PC-3 (cell line): ENCODE results near the gene SPTBN2. TPM values are rescaled to one million over a fixed set of nuclear protein-coding genes. Genes with fewer than 3 reads are reported as not detected.

Experiments used
- ATAC-seq: fragments of 200-7000 bp; cut with Tn5 transposase; 2 replicates; pipeline ENCODE4 v1.9.1; 2020; ENCODE audit warnings: mild to moderate bottlenecking, moderate library complexity
- BruUV-seq: library from RNA; stranded (reverse); fragments of 400-500 nt; replicated peaks from 2 replicates; lab custom pipeline; 2021; lab: Mats Ljungman, UMichigan
- CTCF ChIA-PET: fragments of 300-600 bp; sonication (Branson Sonifier 250); formaldehyde crosslinking; loops from one replicate; lab custom pipeline; 2022; ENCODE audit warnings: antibody characterized with exemption; lab: Charles Lee
- POLR2A ChIA-PET: fragments of 300-600 bp; sonication (Branson Sonifier 250); formaldehyde crosslinking; loops from one replicate; lab custom pipeline; 2022; ENCODE audit warnings: antibody characterized with exemption; ENCODE audit not compliant: unreplicated experiment; lab: Charles Lee
- DNase-seq: peaks from one replicate; pipeline ENCODE4 v3.0.0-alpha.2; 2015
- H2AFZ ChIP-seq: fragments of 300-600 bp; sonication (generic); 2 replicates; pipeline ENCODE4 v1.6.0; 2016; ENCODE audit warnings: antibody characterized with exemption, low read length
- H3F3A ChIP-seq: fragments of 300-600 bp; sonication (generic); one replicate; pipeline ENCODE4 v1.6.0; 2017; ENCODE audit warnings: antibody characterized with exemption, low read length, control low read depth, mild to moderate bottlenecking; ENCODE audit not compliant: unreplicated experiment
- H3K27ac ChIP-seq: fragments of 300-600 bp; sonication (generic); 2 replicates; pipeline ENCODE4 v1.5.1; 2016; ENCODE audit warnings: mild to moderate bottlenecking, low read length
- H3K27me3 ChIP-seq: fragments of 300-600 bp; sonication (generic); 2 replicates; pipeline ENCODE4 v1.6.1; 2016; ENCODE audit warnings: low read length, mixed read lengths
- H3K36me3 ChIP-seq: fragments of 300-600 bp; sonication (generic); 2 replicates; pipeline ENCODE4 v1.6.1; 2016; ENCODE audit warnings: low read depth, mixed run types, low read length, mixed read lengths
- H3K4me1 ChIP-seq: fragments of 300-600 bp; sonication (generic); 2 replicates; pipeline ENCODE4 v1.5.1; 2016; ENCODE audit warnings: low read length; ENCODE audit not compliant: insufficient read depth
- H3K4me2 ChIP-seq: fragments of 300-600 bp; sonication (generic); 2 replicates; pipeline ENCODE4 v1.6.0; 2016; ENCODE audit warnings: low read length
- H3K4me3 ChIP-seq: fragments of 300-600 bp; sonication (generic); 2 replicates; pipeline ENCODE4 v1.5.1; 2016; ENCODE audit warnings: mild to moderate bottlenecking, low read length, mixed read lengths
- H3K79me2 ChIP-seq: fragments of 300-600 bp; sonication (generic); 2 replicates; pipeline ENCODE4 v1.6.1; 2017; ENCODE audit warnings: low read length, mixed read lengths
- H3K9ac ChIP-seq: fragments of 300-600 bp; sonication (generic); 2 replicates; pipeline ENCODE4 v1.6.0; 2016; ENCODE audit warnings: mild to moderate bottlenecking, low read length
- H3K9me2 ChIP-seq: fragments of 300-600 bp; sonication (generic); replicated peaks from 2 replicates; pipeline ENCODE4 v1.6.1; 2016; ENCODE audit warnings: mixed run types, low read length, mixed read lengths
- H3K9me3 ChIP-seq: fragments of 300-600 bp; sonication (generic); 2 replicates; pipeline ENCODE4 v1.6.1; 2016; ENCODE audit warnings: low read length, mixed read lengths
- H4K20me1 ChIP-seq: fragments of 300-600 bp; sonication (generic); 2 replicates; pipeline ENCODE4 v1.6.1; 2016; ENCODE audit warnings: low read length, mixed read lengths
- CTCF ChIP-seq: fragments of 300-600 bp; sonication (generic); conservative IDR thresholded peaks from 2 replicates; pipeline ENCODE4 v1.5.1; 2017; ENCODE audit warnings: antibody characterized with exemption, low read depth, mild to moderate bottlenecking, low read length
- EZH2 ChIP-seq: fragments of 300-600 bp; sonication (generic); IDR thresholded peaks from one replicate; pipeline ENCODE4 v1.6.1; 2017; ENCODE audit warnings: antibody characterized with exemption, mild to moderate bottlenecking, low read length; ENCODE audit not compliant: unreplicated experiment
- EZH2phosphoT487 ChIP-seq: fragments of 300-600 bp; sonication (generic); IDR thresholded peaks from 2 replicates; pipeline ENCODE4 v1.6.1; 2018; ENCODE audit warnings: mild to moderate bottlenecking, antibody characterized with exemption, low read length, borderline replicate concordance
- intact Hi-C: fragments of 100-400 bp; cut with micrococcal nuclease; formaldehyde crosslinking; loops from 2 replicates; pipeline ENCODE4 v1.9.0; 2023
- total RNA-seq: library from RNA; depleted of rRNA; stranded (reverse); fragments of >200 nt; gene quantifications from 2 replicates; pipeline ENCODE4 v1.2.3, GENCODE V29; 2014

Gene SPTBN2
- total RNA-seq, 1 experiment from 2014 or later = 74.9 TPM

- Histone ChIP-seq H3K4me1 (no peaks in the 10 kb centered on the region), H3K27me3 (no peaks in the 10 kb centered on the region), H4K20me1 (no peaks in the 10 kb centered on the region), H3F3A (no peaks in the 10 kb centered on the region), H2AFZ (no peak overlapping the region), H3K9me3 (no peaks in the 10 kb centered on the region), H3K27ac (no peak overlapping the region), H3K4me3 (no peak overlapping the region), H3K36me3 (peaks cover 27% of the 10 kb centered on the region), H3K9ac (no peak overlapping the region), H3K79me2 (no peaks in the 10 kb centered on the region), H3K9me2 (no peaks in the 10 kb centered on the region), H3K4me2 (no peak overlapping the region)
- ATAC-seq (no peak), DNase-seq (no peak)
- TF ChIP-seq CTCF = no peak
- no peak for TF ChIP-seq EZH2
- no peak for TF ChIP-seq EZH2phosphoT487
- POLR2A ChIA-PET = no interaction called here
- no TSS peak for BruUV-seq
- intact Hi-C loops = no loop called here
- CTCF ChIA-PET = no interaction called here
Measured at GRCh38 chr11:66688561-66689534, 40.2 kb downstream of the SPTBN2 start.

- Histone ChIP-seq H3K4me1 (no peaks in the 10 kb centered on the region), H3K27ac (no peak overlapping the region), H3K4me2 (no peak overlapping the region), H3K9me3 (no peaks in the 10 kb centered on the region), H3K27me3 (no peaks in the 10 kb centered on the region), H3K4me3 (no peak overlapping the region), H3K9ac (no peak overlapping the region), H4K20me1 (no peaks in the 10 kb centered on the region), H3F3A (no peaks in the 10 kb centered on the region), H3K79me2 (no peaks in the 10 kb centered on the region), H3K36me3 (peaks cover 17% of the 10 kb centered on the region), H3K9me2 (no peaks in the 10 kb centered on the region), H2AFZ (no peak overlapping the region)
- ChIA-PET CTCF (no interaction called here), POLR2A (no interaction called here)
- no TSS peak for BruUV-seq
- ATAC-seq (no peak), DNase-seq (no peak)
- intact Hi-C loops = no loop called here
- TF ChIP-seq EZH2phosphoT487 = no peak
- TF ChIP-seq CTCF = no peak
- TF ChIP-seq EZH2 = no peak
Measured at GRCh38 chr11:66687831-66688281, 41.2 kb downstream of the SPTBN2 start.
